ENCODE measurements around the gene DGLUCY. TPM values are rescaled to one million over a fixed set of nuclear protein-coding genes. Genes with fewer than 3 reads are reported as not detected.

DGLUCY gene
- total and polyA plus RNA-seq, 7 donors: 20.4 to 135 (median 77.5) TPM

- ATAC-seq (peak in 3 of 4 donors; percentile 0 to 1 (median 0)), DNase-seq (no peak)
- Histone ChIP-seq H3K27ac (peak overlapping the region; percentile 81), H3K27me3 (ENCODE audit: insufficient read depth in 3 of 3, low read length in 2 of 3) (no peaks in the 10 kb centered on the region), H3K4me1 (peaks cover 56% of the 10 kb centered on the region), H3K4me3 (peak overlapping the region; percentile 37), H3K36me3 (ENCODE audit: insufficient read depth in 1 of 2, low read depth in 1 of 2) (peaks cover 0 to 55% of the 10 kb centered on the region in 2 donors), H3K9me3 (no peaks in the 10 kb centered on the region)
- intact Hi-C loops (cut with DNase I): loop anchor here (5.0 kb wide), 3 partner anchors 33 to 108 kb away; partner anchors contain the start of gene RPS6KA5 (in 1 of the 2)
- 35 to 70% (median 46%) methylated on average over 8 of the region's 8 CpGs for WGBS, 3 donors
- TF ChIP-seq CTCF (IDR thresholded peaks at IDR 0.05): no peak
Measured at GRCh38 chr14:91169951-91170350, 56.1 kb downstream of the DGLUCY start.

GRCh38 chr14:91170504-91171121 lies 56.7 kb downstream of the DGLUCY start:
- WGBS, 3 donors: 23 to 31% (median 24%) methylated on average over 9 of the region's 9 CpGs
- peak overlapping the region; percentile 81 for H3K27ac ChIP-seq
- intact Hi-C loops (cut with DNase I): loop anchor here in 1 of 2 donors (5.0 kb wide), 1 partner anchor 33 kb away; no protein-coding TSS in a partner anchor
- TF ChIP-seq CTCF (IDR thresholded peaks at IDR 0.05): no peak
- H3K27me3 ChIP-seq (ENCODE audit: insufficient read depth in 3 of 3, low read length in 2 of 3): no peaks in the 10 kb centered on the region
- H3K4me3 ChIP-seq: peak overlapping the region; percentile 37
- ATAC-seq (peak; percentile 71 to 78 (median 72)), DNase-seq (peak; percentile 66 to 83)
- H3K9me3 ChIP-seq: no peaks in the 10 kb centered on the region
- H3K36me3 ChIP-seq (ENCODE audit: insufficient read depth in 1 of 2, low read depth in 1 of 2): peaks cover 2 to 56% of the 10 kb centered on the region in 2 donors
- peaks cover 53% of the 10 kb centered on the region for H3K4me1 ChIP-seq

GRCh38 chr14:91171291-91171690 lies 57.4 kb downstream of the DGLUCY start:
- no peak for TF ChIP-seq CTCF (IDR thresholded peaks at IDR 0.05)
- Histone ChIP-seq H3K27ac (peak overlapping the region; percentile 81), H3K4me3 (no peak overlapping the region), H3K4me1 (peaks cover 48% of the 10 kb centered on the region), H3K9me3 (no peaks in the 10 kb centered on the region), H3K36me3 (ENCODE audit: insufficient read depth in 1 of 2, low read depth in 1 of 2) (peaks cover 2 to 59% of the 10 kb centered on the region in 2 donors), H3K27me3 (ENCODE audit: insufficient read depth in 3 of 3, low read length in 2 of 3) (no peaks in the 10 kb centered on the region)
- intact Hi-C loops (cut with DNase I): loop anchor here in 1 of 2 donors (5.0 kb wide), 1 partner anchor 34 kb away; no protein-coding TSS in a partner anchor
- peak; percentile 50 to 80 (median 70) for ATAC-seq
- WGBS, 3 donors: 16 to 30% (median 24%) methylated on average over 5 of the region's 5 CpGs
- peak; percentile 68 to 83 for DNase-seq

GRCh38 chr14:91173221-91173670 lies 59.4 kb downstream of the DGLUCY start:
- DNase-seq (peak; percentile 82 to 92), ATAC-seq (peak; percentile 45 to 65 (median 62))
- Histone ChIP-seq H3K27ac (no peak overlapping the region), H3K4me1 (peaks cover 34% of the 10 kb centered on the region), H3K9me3 (no peaks in the 10 kb centered on the region), H3K36me3 (ENCODE audit: insufficient read depth in 1 of 2, low read depth in 1 of 2) (peaks cover 2 to 58% of the 10 kb centered on the region in 2 donors), H3K4me3 (no peak overlapping the region), H3K27me3 (ENCODE audit: insufficient read depth in 3 of 3, low read length in 2 of 3) (no peaks in the 10 kb centered on the region)
- TF ChIP-seq CTCF (IDR thresholded peaks at IDR 0.05): peak; percentile 92
- WGBS, 3 donors: 55 to 60% (median 57%) methylated on average over 10 of the region's 10 CpGs
- intact Hi-C loops (cut with DNase I): loop anchor here (1.0 to 5.0 kb wide), 4 partner anchors 36 to 270 kb away; partner anchors contain the start of gene RPS6KA5 (in 1 of the 2)
